ENCODE data around the gene EFCAB8.
"Not testable (repeated sequence)": the region's sequence is repeated elsewhere in the genome, so short reads cannot be mapped to it uniquely, and the experiment has no call there.

EFCAB8 gene

GRCh38 chr20:32966881-32967781 is 108.4 kb downstream of the EFCAB8 start:
- Mint-ChIP-seq H3K4me3 (peak overlapping the region; percentile 42), H3K4me1 (peaks cover 19% of the 10 kb centered on the region), H3K27me3 (peaks cover 5% of the 10 kb centered on the region), H3K36me3 (no peaks in the 10 kb centered on the region), H3K27ac (no peak overlapping the region), H3K9me3 (no peaks in the 10 kb centered on the region)
- peak; percentile 80 for DNase-seq
- CTCF ChIA-PET: interaction anchor here (0.6 to 3.7 kb wide), 5 partner anchors 9 to 75 kb away, joined by 3 to 19 read pairs (median 4); partner anchors contain the start of gene SUN5

- peaks cover 2% of the 10 kb centered on the region for H3K36me3 Mint-ChIP-seq
- DNase-seq: peak; percentile 50
- H3K27ac Mint-ChIP-seq: no peak overlapping the region
- H3K27me3 Mint-ChIP-seq: peaks cover 5% of the 10 kb centered on the region
- peak overlapping the region; percentile 27 for H3K4me3 Mint-ChIP-seq
- CTCF ChIA-PET: interaction anchor here (0.6 to 3.7 kb wide), 5 partner anchors 8 to 74 kb away, joined by 3 to 19 read pairs (median 4); partner anchors contain the start of gene SUN5
- peaks cover 15% of the 10 kb centered on the region for H3K4me1 Mint-ChIP-seq
- H3K9me3 Mint-ChIP-seq: no peaks in the 10 kb centered on the region
Measured at GRCh38 chr20:32967961-32968457, 109.3 kb downstream of the EFCAB8 start.

- CTCF ChIA-PET: interaction anchor here (1.2 to 3.7 kb wide), 4 partner anchors 23 to 67 kb away, joined by 4 to 19 read pairs (median 4); partner anchors contain the start of gene SUN5
- H3K27ac Mint-ChIP-seq: no peak overlapping the region
- peak overlapping the region; percentile 0 for H3K4me3 Mint-ChIP-seq
- no peaks in the 10 kb centered on the region for H3K9me3 Mint-ChIP-seq
- H3K27me3 Mint-ChIP-seq: peaks cover 4% of the 10 kb centered on the region
- peaks cover 3% of the 10 kb centered on the region for H3K36me3 Mint-ChIP-seq
- peaks cover 8% of the 10 kb centered on the region for H3K4me1 Mint-ChIP-seq
- no peak for DNase-seq
Measured at GRCh38 chr20:32968478-32969241, 109.9 kb downstream of the EFCAB8 start.

GRCh38 chr20:32969356-32970114 is 110.8 kb downstream of the EFCAB8 start:
- Mint-ChIP-seq H3K4me1 (peaks cover 2% of the 10 kb centered on the region), H3K9me3 (peaks cover under 1% of the 10 kb centered on the region), H3K36me3 (peaks cover 3% of the 10 kb centered on the region), H3K27ac (no peak overlapping the region), H3K27me3 (no peaks in the 10 kb centered on the region), H3K4me3 (no peak overlapping the region)
- DNase-seq: no peak
- CTCF ChIA-PET: interaction anchor here (1.2 to 1.6 kb wide), 2 partner anchors 24 to 68 kb away, joined by 4 to 5 read pairs; no protein-coding TSS in a partner anchor

- Mint-ChIP-seq H3K4me3 (no peak overlapping the region), H3K4me1 (no peaks in the 10 kb centered on the region), H3K27ac (no peak overlapping the region), H3K36me3 (peaks cover 9% of the 10 kb centered on the region), H3K9me3 (peaks cover 6% of the 10 kb centered on the region), H3K27me3 (no peaks in the 10 kb centered on the region)
- no peak for DNase-seq
- CTCF ChIA-PET: interaction anchor here (1.5 to 4.7 kb wide), 2 partner anchors 20 to 25 kb away, joined by 3 to 24 read pairs; no protein-coding TSS in a partner anchor
Measured at GRCh38 chr20:32970115-32970972, 111.6 kb downstream of the EFCAB8 start.

GRCh38 chr20:32970973-32971300 is 112.2 kb downstream of the EFCAB8 start:
- Mint-ChIP-seq H3K27ac (no peak overlapping the region), H3K4me3 (peak overlapping the region; percentile 14), H3K4me1 (no peaks in the 10 kb centered on the region), H3K36me3 (peaks cover 11% of the 10 kb centered on the region), H3K9me3 (peaks cover 10% of the 10 kb centered on the region), H3K27me3 (no peaks in the 10 kb centered on the region)
- no peak for DNase-seq
- CTCF ChIA-PET: interaction anchor here (1.5 to 4.7 kb wide), 2 partner anchors 20 to 25 kb away, joined by 3 to 24 read pairs; no protein-coding TSS in a partner anchor

GRCh38 chr20:32971703-32972161 is 113.0 kb downstream of the EFCAB8 start:
- Mint-ChIP-seq H3K4me1 (peaks cover 8% of the 10 kb centered on the region), H3K9me3 (peaks cover 18% of the 10 kb centered on the region), H3K36me3 (peaks cover 18% of the 10 kb centered on the region), H3K27me3 (no peaks in the 10 kb centered on the region), H3K27ac (no peak overlapping the region), H3K4me3 (no peak overlapping the region)
- CTCF ChIA-PET: interaction anchor here (0.8 to 4.7 kb wide), 3 partner anchors 19 to 33 kb away, joined by 3 to 24 read pairs (median 3); no protein-coding TSS in a partner anchor
- peak; percentile 55 for DNase-seq

- H3K4me1 Mint-ChIP-seq: peaks cover 13% of the 10 kb centered on the region
- H3K36me3 Mint-ChIP-seq: peaks cover 21% of the 10 kb centered on the region
- peak; percentile 89 for DNase-seq
- peaks cover 25% of the 10 kb centered on the region for H3K9me3 Mint-ChIP-seq
- peak overlapping the region; percentile 39 for H3K4me3 Mint-ChIP-seq
- no peaks in the 10 kb centered on the region for H3K27me3 Mint-ChIP-seq
- no peak overlapping the region for H3K27ac Mint-ChIP-seq
- CTCF ChIA-PET: interaction anchor here (0.7 to 4.7 kb wide), 3 partner anchors 27 to 70 kb away, joined by 3 to 24 read pairs (median 3); no protein-coding TSS in a partner anchor
Measured at GRCh38 chr20:32972181-32973076, 113.7 kb downstream of the EFCAB8 start.

GRCh38 chr20:32973077-32973717 is 114.5 kb downstream of the EFCAB8 start:
- H3K4me3 Mint-ChIP-seq: peak overlapping the region; percentile 39

GRCh38 chr20:32974204-32975064 is 115.7 kb downstream of the EFCAB8 start:
- Mint-ChIP-seq H3K4me1 (peaks cover 13% of the 10 kb centered on the region), H3K9me3 (peaks cover 32% of the 10 kb centered on the region), H3K36me3 (peaks cover 23% of the 10 kb centered on the region)
- H3K4me3 Mint-ChIP-seq, DNase-seq, H3K27ac Mint-ChIP-seq, H3K27me3 Mint-ChIP-seq: not testable (repeated sequence)
- CTCF ChIA-PET: interaction anchor here (0.5 to 4.7 kb wide), 2 partner anchors 29 to 1387 kb away, joined by 3 to 24 read pairs; no protein-coding TSS in a partner anchor

More at GRCh38 chr20:32973077-32973717, 114.5 kb downstream of the EFCAB8 start:
- peaks cover 13% of the 10 kb centered on the region for H3K4me1 Mint-ChIP-seq
- H3K9me3 Mint-ChIP-seq: peaks cover 32% of the 10 kb centered on the region
- H3K27me3 Mint-ChIP-seq: no peaks in the 10 kb centered on the region
- peaks cover 23% of the 10 kb centered on the region for H3K36me3 Mint-ChIP-seq
- no peak overlapping the region for H3K27ac Mint-ChIP-seq
- DNase-seq: no peak
- CTCF ChIA-PET: interaction anchor here (0.5 to 4.7 kb wide), 2 partner anchors 27 to 1386 kb away, joined by 3 to 24 read pairs; no protein-coding TSS in a partner anchor

GRCh38 chr20:32975121-32975520 is 116.4 kb downstream of the EFCAB8 start:
- H3K27me3 Mint-ChIP-seq, CTCF ChIA-PET, DNase-seq, H3K4me3 Mint-ChIP-seq, H3K27ac Mint-ChIP-seq: not testable (repeated sequence)
- peaks cover 32% of the 10 kb centered on the region for H3K9me3 Mint-ChIP-seq
- peaks cover 23% of the 10 kb centered on the region for H3K36me3 Mint-ChIP-seq
- peaks cover 13% of the 10 kb centered on the region for H3K4me1 Mint-ChIP-seq

All from activated naive CD4-positive, alpha-beta T cell treated with anti-CD3 and anti-CD28 coated beads, Interleukin-2, amount 10 ng/mL, durations not matched to agents 7 days and 5 days (primary cell).